Measurements from ENCODE around the gene SPATA19.

The SPATA19 gene

DNA sequence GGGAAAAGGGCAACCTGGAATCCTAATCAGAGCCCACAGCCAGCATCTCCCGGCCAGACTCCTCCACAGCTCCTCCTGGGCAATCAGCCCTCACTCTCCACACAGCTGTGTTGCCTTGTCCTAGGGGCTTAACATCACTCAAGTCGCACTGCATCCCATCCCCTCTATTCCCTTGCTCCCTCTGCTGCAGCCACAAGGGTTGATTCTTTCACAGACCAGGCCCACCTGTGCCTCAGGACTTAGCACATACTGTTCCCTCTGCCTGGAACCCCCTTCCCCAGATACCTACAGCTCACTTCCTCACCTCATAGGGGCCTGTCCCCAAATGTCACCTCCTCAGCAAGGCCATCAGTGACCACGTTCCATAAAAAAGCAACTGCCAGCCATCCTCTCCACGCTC is 18.4 kb downstream of the SPATA19 start:
- ChIA-PET CTCF (interaction anchor here (0.7 kb wide), 1 partner anchor 749 kb away, joined by 3 read pairs; no protein-coding TSS in a partner anchor), POLR2A (no interaction called here)
- no peak for DNase-seq (ENCODE audit: extremely low spot score)
- TF ChIP-seq BHLHE40 (IDR thresholded peaks at IDR 0.05; ENCODE audit: borderline replicate concordance) (no peak), FOXA1 (IDR thresholded peaks at IDR 0.05) (no peak), LEF1 (IDR thresholded peaks at IDR 0.05; ENCODE audit: borderline replicate concordance) (no peak), ZNF384 (IDR thresholded peaks at IDR 0.05) (no peak), CTBP1 (IDR thresholded peaks at IDR 0.05; ENCODE audit: borderline replicate concordance) (no peak), NFRKB (IDR thresholded peaks at IDR 0.05) (no peak), ARNT (IDR thresholded peaks at IDR 0.05) (no peak), TARDBP (IDR thresholded peaks at IDR 0.05) (no peak), L3MBTL2 (conservative IDR thresholded peaks at IDR 0.05) (no peak), HDGF (IDR thresholded peaks at IDR 0.05; ENCODE audit: borderline replicate concordance) (no peak), SUZ12 (IDR thresholded peaks at IDR 0.05) (no peak), ELF4 (IDR thresholded peaks at IDR 0.05) (no peak), SP1 (IDR thresholded peaks at IDR 0.05) (no peak), FOXM1 (IDR thresholded peaks at IDR 0.05; ENCODE audit: borderline replicate concordance) (no peak), FOXK2 (IDR thresholded peaks at IDR 0.05) (no peak)
- TF ChIP-seq, protein P1, sequence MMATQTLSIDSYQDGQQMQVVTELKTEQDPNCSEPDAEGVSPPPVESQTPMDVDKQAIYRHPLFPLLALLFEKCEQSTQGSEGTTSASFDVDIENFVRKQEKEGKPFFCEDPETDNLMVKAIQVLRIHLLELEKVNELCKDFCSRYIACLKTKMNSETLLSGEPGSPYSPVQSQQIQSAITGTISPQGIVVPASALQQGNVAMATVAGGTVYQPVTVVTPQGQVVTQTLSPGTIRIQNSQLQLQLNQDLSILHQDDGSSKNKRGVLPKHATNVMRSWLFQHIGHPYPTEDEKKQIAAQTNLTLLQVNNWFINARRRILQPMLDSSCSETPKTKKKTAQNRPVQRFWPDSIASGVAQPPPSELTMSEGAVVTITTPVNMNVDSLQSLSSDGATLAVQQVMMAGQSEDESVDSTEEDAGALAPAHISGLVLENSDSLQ (IDR thresholded peaks at IDR 0.05) = no peak

DNA sequence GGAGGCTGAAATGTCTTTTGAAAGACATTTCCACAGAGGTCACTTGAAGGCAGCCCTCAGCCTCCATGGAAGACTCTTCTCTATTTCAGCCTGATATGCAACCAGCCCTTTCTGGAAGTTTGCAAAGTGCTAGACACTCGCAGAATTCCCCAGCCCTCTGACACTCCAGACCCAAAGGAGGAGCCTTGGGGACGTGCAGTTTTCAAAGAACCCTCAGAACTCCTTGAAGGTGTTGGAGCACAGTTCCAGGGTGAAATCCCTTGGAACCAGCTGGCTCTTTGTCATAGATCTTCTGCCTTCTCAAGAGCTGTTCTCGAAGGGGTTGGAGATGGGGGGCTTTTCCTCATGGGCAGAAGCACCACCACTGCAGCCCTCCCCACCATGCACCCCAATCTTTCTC is 19.6 kb downstream of the SPATA19 start:
- CTCF ChIA-PET = interaction anchor here (1.0 kb wide), 1 partner anchor 747 kb away, joined by 3 read pairs; no protein-coding TSS in a partner anchor
- TF ChIP-seq NFRKB (IDR thresholded peaks at IDR 0.05) (no peak), SP1 (IDR thresholded peaks at IDR 0.05) (no peak), SUZ12 (IDR thresholded peaks at IDR 0.05) (no peak), ZNF384 (IDR thresholded peaks at IDR 0.05) (no peak), ARNT (IDR thresholded peaks at IDR 0.05) (no peak), LEF1 (IDR thresholded peaks at IDR 0.05; ENCODE audit: borderline replicate concordance) (no peak), FOXK2 (IDR thresholded peaks at IDR 0.05) (no peak), CTBP1 (IDR thresholded peaks at IDR 0.05; ENCODE audit: borderline replicate concordance) (no peak), TARDBP (IDR thresholded peaks at IDR 0.05) (no peak)
- no peak for DNase-seq (ENCODE audit: extremely low spot score)
- POLR2A ChIA-PET = no interaction called here

DNA sequence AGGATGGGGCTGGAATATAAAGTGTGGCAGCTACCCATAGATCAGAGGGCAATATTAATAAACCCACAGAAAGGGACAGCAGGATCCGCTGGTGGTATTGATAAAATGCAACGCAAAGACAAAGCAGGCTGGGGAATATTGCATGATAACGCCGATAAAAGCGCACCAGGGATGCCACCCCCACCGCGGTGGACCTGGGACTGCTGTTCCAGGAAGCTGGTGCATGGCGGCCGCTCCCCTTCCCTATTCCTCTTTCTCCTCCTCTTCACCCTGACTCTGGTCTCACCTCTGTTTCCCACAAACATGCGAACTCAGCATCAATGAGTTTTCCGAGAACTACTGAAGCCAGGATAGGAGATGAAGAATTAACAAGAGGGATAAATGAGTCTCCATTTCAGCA is 20.2 kb downstream of the SPATA19 start:
- POLR2A ChIA-PET = no interaction called here
- TF ChIP-seq ARNT (IDR thresholded peaks at IDR 0.05) = no peak
- no peak for TF ChIP-seq SUZ12 (IDR thresholded peaks at IDR 0.05)
- TF ChIP-seq ZNF384 (IDR thresholded peaks at IDR 0.05) = no peak
- TF ChIP-seq LEF1 (IDR thresholded peaks at IDR 0.05; ENCODE audit: borderline replicate concordance) = no peak
- no peak for TF ChIP-seq BHLHE40 (IDR thresholded peaks at IDR 0.05; ENCODE audit: borderline replicate concordance)
- no peak for TF ChIP-seq FOXK2 (IDR thresholded peaks at IDR 0.05)
- no peak for TF ChIP-seq FOXM1 (IDR thresholded peaks at IDR 0.05; ENCODE audit: borderline replicate concordance)
- no peak for TF ChIP-seq L3MBTL2 (conservative IDR thresholded peaks at IDR 0.05)
- no peak for TF ChIP-seq SP1 (IDR thresholded peaks at IDR 0.05)
- TF ChIP-seq TARDBP (IDR thresholded peaks at IDR 0.05) = no peak
- no peak for TF ChIP-seq ELF4 (IDR thresholded peaks at IDR 0.05)
- TF ChIP-seq HDGF (IDR thresholded peaks at IDR 0.05; ENCODE audit: borderline replicate concordance) = no peak
- TF ChIP-seq, protein P1 (IDR thresholded peaks at IDR 0.05) = no peak
- TF ChIP-seq NFRKB (IDR thresholded peaks at IDR 0.05) = no peak
- CTCF ChIA-PET = interaction anchor here (1.0 kb wide), 1 partner anchor 746 kb away, joined by 3 read pairs; no protein-coding TSS in a partner anchor
- no peak for DNase-seq (ENCODE audit: extremely low spot score)

DNA sequence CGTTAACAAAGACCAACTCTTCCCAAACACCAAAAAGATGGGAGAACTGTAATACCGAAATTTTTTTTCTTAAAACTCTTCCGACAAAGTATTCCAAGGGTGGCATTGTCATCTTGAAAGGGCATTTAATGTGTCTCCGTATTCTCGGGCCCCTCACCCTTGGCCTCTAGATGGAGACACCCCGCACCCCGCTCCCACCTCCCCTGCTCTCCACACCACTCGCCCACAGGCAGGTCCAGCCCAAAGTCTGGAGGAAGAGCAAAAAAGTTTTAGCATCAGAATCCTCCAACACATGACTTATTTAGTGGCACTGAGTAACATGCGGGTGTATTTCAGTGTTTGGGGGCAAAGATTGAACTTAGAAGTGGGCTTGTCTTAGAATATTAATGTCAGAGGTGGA is 20.7 kb downstream of the SPATA19 start:
- DNase-seq (ENCODE audit: extremely low spot score) = no peak
- TF ChIP-seq HDGF (IDR thresholded peaks at IDR 0.05; ENCODE audit: borderline replicate concordance) = no peak
- TF ChIP-seq TARDBP (IDR thresholded peaks at IDR 0.05) = no peak
- TF ChIP-seq, protein P1 (IDR thresholded peaks at IDR 0.05) = no peak
- TF ChIP-seq SUZ12 (IDR thresholded peaks at IDR 0.05) = no peak
- TF ChIP-seq NFRKB (IDR thresholded peaks at IDR 0.05) = no peak
- TF ChIP-seq LEF1 (IDR thresholded peaks at IDR 0.05; ENCODE audit: borderline replicate concordance) = no peak
- TF ChIP-seq FOXM1 (IDR thresholded peaks at IDR 0.05; ENCODE audit: borderline replicate concordance) = no peak
- TF ChIP-seq CTBP1 (IDR thresholded peaks at IDR 0.05; ENCODE audit: borderline replicate concordance) = no peak
- CTCF ChIA-PET = no interaction called here
- POLR2A ChIA-PET = no interaction called here

DNA sequence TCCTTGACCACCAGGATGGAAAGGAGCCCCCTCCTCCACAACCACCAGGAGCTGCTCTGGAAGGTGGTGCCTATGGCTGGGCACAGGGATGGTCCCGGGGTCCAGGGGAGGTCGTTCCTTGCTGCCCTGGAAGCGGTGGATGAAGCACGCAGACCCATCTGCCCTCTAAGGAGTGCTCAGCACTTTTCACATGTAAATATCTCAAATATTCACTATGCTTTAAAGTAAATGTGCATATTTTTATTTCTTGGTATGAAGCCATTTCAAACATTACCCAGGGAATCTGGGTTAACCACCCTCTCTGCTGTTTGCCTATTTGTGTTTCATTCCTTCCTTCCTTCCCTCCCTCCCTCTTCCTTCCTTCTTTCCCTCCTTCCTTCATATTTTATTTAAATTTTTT is 21.7 kb downstream of the SPATA19 start:
- no peak for DNase-seq (ENCODE audit: extremely low spot score)
- CTCF ChIA-PET = no interaction called here
- no peak for TF ChIP-seq FOXK2 (IDR thresholded peaks at IDR 0.05)
- TF ChIP-seq, protein P1 (IDR thresholded peaks at IDR 0.05) = no peak
- no peak for TF ChIP-seq BHLHE40 (IDR thresholded peaks at IDR 0.05; ENCODE audit: borderline replicate concordance)
- TF ChIP-seq ELF4 (IDR thresholded peaks at IDR 0.05) = no peak
- TF ChIP-seq FOXA1 (IDR thresholded peaks at IDR 0.05) = no peak
- TF ChIP-seq ARNT (IDR thresholded peaks at IDR 0.05) = no peak
- no peak for TF ChIP-seq SP1 (IDR thresholded peaks at IDR 0.05)
- TF ChIP-seq CTBP1 (IDR thresholded peaks at IDR 0.05; ENCODE audit: borderline replicate concordance) = no peak
- TF ChIP-seq NFRKB (IDR thresholded peaks at IDR 0.05) = no peak
- TF ChIP-seq FOXM1 (IDR thresholded peaks at IDR 0.05; ENCODE audit: borderline replicate concordance) = no peak
- no peak for TF ChIP-seq ZNF384 (IDR thresholded peaks at IDR 0.05)
- no peak for TF ChIP-seq L3MBTL2 (conservative IDR thresholded peaks at IDR 0.05)
- no peak for TF ChIP-seq SUZ12 (IDR thresholded peaks at IDR 0.05)
- TF ChIP-seq HDGF (IDR thresholded peaks at IDR 0.05; ENCODE audit: borderline replicate concordance) = no peak
- no peak for TF ChIP-seq TARDBP (IDR thresholded peaks at IDR 0.05)
- no peak for TF ChIP-seq LEF1 (IDR thresholded peaks at IDR 0.05; ENCODE audit: borderline replicate concordance)
- POLR2A ChIA-PET = no interaction called here
